ENCODE measurements around the gene SYAP1.
A peak's percentile ranks its signal among the peaks of the same experiment; 100 is the strongest.

The SYAP1 gene

DNA sequence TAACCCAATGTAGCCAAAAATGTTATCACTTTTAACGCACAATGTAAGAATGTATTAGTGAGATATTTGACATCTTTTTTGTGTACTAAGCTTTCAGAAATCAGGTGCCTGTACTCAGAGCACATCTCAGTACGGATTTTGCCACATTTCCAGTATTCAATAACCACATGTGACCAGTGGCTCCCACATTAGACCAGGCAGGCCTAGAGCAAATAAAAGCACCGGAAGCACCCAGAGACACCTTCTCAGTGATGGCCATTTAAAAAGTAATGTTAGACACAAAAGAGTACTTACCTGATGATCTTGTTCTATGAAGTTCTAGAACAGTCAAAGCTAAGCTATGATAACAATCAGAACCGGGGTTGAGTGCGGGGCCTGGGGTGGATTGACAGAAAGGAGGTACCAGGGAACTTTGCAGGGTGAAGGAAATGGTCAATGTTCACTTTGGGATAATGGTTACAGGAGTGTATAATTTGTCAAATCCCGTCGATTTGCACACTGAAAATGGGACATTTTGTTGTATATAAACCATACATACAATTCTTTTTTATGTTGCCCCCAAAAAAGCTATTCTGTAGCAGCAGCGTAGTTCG is 8.1 kb upstream of the SYAP1 start:
- Histone ChIP-seq H3F3A (ENCODE audit: insufficient read depth) (peaks cover 30% of the 10 kb centered on the region), H3K4me3 (ENCODE audit: insufficient read depth, low read length, poor library complexity, severe bottlenecking) (peak overlapping the region; percentile 64), H3K4me2 (ENCODE audit: low read depth, low read length, poor library complexity, severe bottlenecking) (peak overlapping the region; percentile 92), H3K27me3 (ENCODE audit: low read length) (no peaks in the 10 kb centered on the region), H3K9ac (ENCODE audit: low read length) (peak overlapping the region; percentile 93), H3K9me3 (ENCODE audit: insufficient read depth, low read length) (no peaks in the 10 kb centered on the region), H3K79me2 (ENCODE audit: insufficient read depth, low read length) (peaks cover 23% of the 10 kb centered on the region; the same call in 1 of the 2 replicates), H3K9me2 (replicated peaks; ENCODE audit: insufficient read depth, low read length) (no peaks in the 10 kb centered on the region), H2AFZ (ENCODE audit: low read depth, low read length, severe bottlenecking) (peak overlapping the region; percentile 71), H4K20me1 (ENCODE audit: low read depth, low read length) (no peaks in the 10 kb centered on the region), H3K36me3 (ENCODE audit: low read length) (no peaks in the 10 kb centered on the region), H3K27ac (ENCODE audit: low read depth, low read length) (peak overlapping the region; percentile 90)
- TF ChIP-seq, protein P1, sequence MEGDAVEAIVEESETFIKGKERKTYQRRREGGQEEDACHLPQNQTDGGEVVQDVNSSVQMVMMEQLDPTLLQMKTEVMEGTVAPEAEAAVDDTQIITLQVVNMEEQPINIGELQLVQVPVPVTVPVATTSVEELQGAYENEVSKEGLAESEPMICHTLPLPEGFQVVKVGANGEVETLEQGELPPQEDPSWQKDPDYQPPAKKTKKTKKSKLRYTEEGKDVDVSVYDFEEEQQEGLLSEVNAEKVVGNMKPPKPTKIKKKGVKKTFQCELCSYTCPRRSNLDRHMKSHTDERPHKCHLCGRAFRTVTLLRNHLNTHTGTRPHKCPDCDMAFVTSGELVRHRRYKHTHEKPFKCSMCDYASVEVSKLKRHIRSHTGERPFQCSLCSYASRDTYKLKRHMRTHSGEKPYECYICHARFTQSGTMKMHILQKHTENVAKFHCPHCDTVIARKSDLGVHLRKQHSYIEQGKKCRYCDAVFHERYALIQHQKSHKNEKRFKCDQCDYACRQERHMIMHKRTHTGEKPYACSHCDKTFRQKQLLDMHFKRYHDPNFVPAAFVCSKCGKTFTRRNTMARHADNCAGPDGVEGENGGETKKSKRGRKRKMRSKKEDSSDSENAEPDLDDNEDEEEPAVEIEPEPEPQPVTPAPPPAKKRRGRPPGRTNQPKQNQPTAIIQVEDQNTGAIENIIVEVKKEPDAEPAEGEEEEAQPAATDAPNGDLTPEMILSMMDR (IDR thresholded peaks at IDR 0.05; ENCODE audit: insufficient read depth, low read length, poor library complexity, severe bottlenecking), result no peak
- TF ChIP-seq EZH2phosphoT487 (conservative IDR thresholded peaks at IDR 0.05; ENCODE audit: low read length), result no peak

DNA sequence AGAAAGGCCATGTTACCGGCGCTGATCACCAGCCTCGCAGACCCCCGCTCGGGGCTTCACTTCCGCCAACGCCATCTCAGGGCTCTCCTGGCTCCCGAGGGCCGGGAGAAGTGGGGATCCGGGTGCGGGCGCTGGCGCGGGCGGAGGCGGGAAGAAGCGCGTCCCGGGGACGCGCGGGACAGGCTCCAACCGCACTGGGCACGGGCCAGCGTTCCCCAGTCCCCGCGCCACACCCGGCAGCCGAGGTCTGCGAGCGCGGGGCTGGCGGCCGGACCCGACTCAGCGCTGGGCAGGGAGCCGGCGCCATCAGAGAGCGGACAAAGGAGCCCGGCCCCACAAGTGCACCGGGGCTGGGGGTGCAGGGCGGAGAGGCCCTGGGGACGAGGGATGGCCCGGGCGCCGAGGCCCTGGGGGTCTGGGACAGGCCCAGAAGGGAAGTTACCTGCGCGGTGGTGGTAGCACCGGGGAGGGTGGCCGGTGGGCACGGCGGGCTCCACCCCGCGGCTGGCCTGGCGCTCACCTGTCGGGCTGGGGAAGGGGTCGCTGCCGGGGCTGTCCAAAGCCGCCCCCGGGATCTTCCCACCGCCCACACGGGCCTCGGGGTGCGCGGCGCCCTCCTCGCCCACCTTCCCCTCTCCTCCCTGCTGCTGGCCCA is 7.4 kb upstream of the SYAP1 start:
- H3F3A ChIP-seq (ENCODE audit: insufficient read depth), result peaks cover 28% of the 10 kb centered on the region
- peaks cover 23% of the 10 kb centered on the region; the same call in 1 of the 2 replicates for H3K79me2 ChIP-seq (ENCODE audit: insufficient read depth, low read length)
- H3K4me2 ChIP-seq (ENCODE audit: low read depth, low read length, poor library complexity, severe bottlenecking), result peak overlapping the region; percentile 92
- no peaks in the 10 kb centered on the region for H3K9me3 ChIP-seq (ENCODE audit: insufficient read depth, low read length)
- peak overlapping the region; percentile 71 for H2AFZ ChIP-seq (ENCODE audit: low read depth, low read length, severe bottlenecking)
- H3K4me3 ChIP-seq (ENCODE audit: insufficient read depth, low read length, poor library complexity, severe bottlenecking), result peak overlapping the region; percentile 64
- peak overlapping the region; percentile 93 for H3K9ac ChIP-seq (ENCODE audit: low read length)
- no peaks in the 10 kb centered on the region for H4K20me1 ChIP-seq (ENCODE audit: low read depth, low read length)
- no peaks in the 10 kb centered on the region for H3K36me3 ChIP-seq (ENCODE audit: low read length)
- peak overlapping the region; percentile 90 for H3K27ac ChIP-seq (ENCODE audit: low read depth, low read length)
- no peaks in the 10 kb centered on the region for H3K27me3 ChIP-seq (ENCODE audit: low read length)
- H3K9me2 ChIP-seq (replicated peaks; ENCODE audit: insufficient read depth, low read length), result no peaks in the 10 kb centered on the region
- no peak for TF ChIP-seq EZH2phosphoT487 (conservative IDR thresholded peaks at IDR 0.05; ENCODE audit: low read length)
- TF ChIP-seq, protein P1 (IDR thresholded peaks at IDR 0.05; ENCODE audit: insufficient read depth, low read length, poor library complexity, severe bottlenecking), result no peak

DNA sequence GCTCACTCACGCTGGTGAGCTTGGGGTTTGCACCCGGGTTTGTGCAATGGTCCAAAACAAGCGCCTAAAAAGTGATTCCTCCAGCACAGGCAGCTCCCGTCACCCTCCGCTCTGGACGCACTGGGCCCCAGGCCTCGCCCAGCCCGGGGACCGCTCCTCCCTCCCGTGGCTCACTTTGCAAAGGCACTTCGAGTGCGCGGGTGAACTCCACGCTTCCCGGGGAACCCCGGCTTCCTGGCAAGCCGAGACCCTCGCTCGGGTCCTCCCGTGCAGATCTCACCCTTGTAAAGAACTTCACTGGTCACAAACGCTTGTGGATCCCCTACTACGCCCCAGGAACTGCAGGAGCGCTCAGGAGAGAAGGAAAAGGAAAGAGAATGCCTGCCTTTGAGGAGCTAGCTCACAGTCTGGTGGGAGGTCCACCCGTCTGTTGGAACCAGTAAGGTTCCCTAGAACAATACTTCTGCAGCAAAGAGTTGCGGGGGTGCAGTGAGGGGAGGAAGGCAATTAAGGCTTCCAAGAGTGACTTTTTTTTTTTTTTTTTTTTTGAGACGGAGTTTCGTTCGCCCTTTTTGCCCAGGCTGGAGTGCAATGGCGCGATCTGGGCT is 6.8 kb upstream of the SYAP1 start, which contains the start of gene CTPS2:
Gene CTPS2 (minus strand): TSS at position 122 of the 608 bp plus-strand sequence. CDS start 9,767 bp downstream, outside the sequence.
- Histone ChIP-seq H3K4me3 (ENCODE audit: insufficient read depth, low read length, poor library complexity, severe bottlenecking) (peak within 1 kb of the TSS; percentile 64), H3K36me3 (ENCODE audit: low read length) (no peaks in the 10 kb centered on the region), H2AFZ (ENCODE audit: low read depth, low read length, severe bottlenecking) (peak within 1 kb of the TSS; percentile 71), H3K27me3 (ENCODE audit: low read length) (no peaks in the 10 kb centered on the region), H3K9me3 (ENCODE audit: insufficient read depth, low read length) (no peaks in the 10 kb centered on the region), H3F3A (ENCODE audit: insufficient read depth) (peaks cover 23% of the 10 kb centered on the region), H3K4me2 (ENCODE audit: low read depth, low read length, poor library complexity, severe bottlenecking) (peak within 1 kb of the TSS; percentile 92), H3K9me2 (replicated peaks; ENCODE audit: insufficient read depth, low read length) (no peaks in the 10 kb centered on the region), H4K20me1 (ENCODE audit: low read depth, low read length) (no peaks in the 10 kb centered on the region), H3K79me2 (ENCODE audit: insufficient read depth, low read length) (peaks cover 23% of the 10 kb centered on the region; the same call in 1 of the 2 replicates), H3K27ac (ENCODE audit: low read depth, low read length) (peak within 1 kb of the TSS; percentile 90), H3K9ac (ENCODE audit: low read length) (peak within 1 kb of the TSS; percentile 93)
- no peak for TF ChIP-seq EZH2phosphoT487 (conservative IDR thresholded peaks at IDR 0.05; ENCODE audit: low read length)

All from SU-DHL-6 (cell line).